ENCODE results near the gene DNMT3A.

Gene DNMT3A

GRCh38 chr2:25342372-25343186, 854 bp upstream of the DNMT3A start:
- DNase-seq, result peak; percentile 90

GRCh38 chr2:25341011-25341727, 556 bp downstream of the DNMT3A start:
- peak; percentile 79 for DNase-seq

GRCh38 chr2:25340181-25340921, 1.4 kb downstream of the DNMT3A start:
- DNase-seq, result peak; percentile 79

- no peak for DNase-seq
Observed at GRCh38 chr2:25339791-25340180, 1.9 kb downstream of the DNMT3A start.

- DNase-seq, result no peak
Observed at GRCh38 chr2:25339211-25339674, 2.5 kb downstream of the DNMT3A start.

- no peak for DNase-seq
Observed at GRCh38 chr2:25338401-25338800, 3.3 kb downstream of the DNMT3A start.

- no peak for DNase-seq
Observed at GRCh38 chr2:25337891-25338290, 3.8 kb downstream of the DNMT3A start.

- DNase-seq, result no peak
Observed at GRCh38 chr2:25337276-25337675, 4.4 kb downstream of the DNMT3A start.

GRCh38 chr2:25336383-25336841, 5.3 kb downstream of the DNMT3A start:
- DNase-seq, result no peak

- no peak for DNase-seq
Observed at GRCh38 chr2:25335971-25336370, 5.8 kb downstream of the DNMT3A start.

GRCh38 chr2:25335204-25335603, 6.5 kb downstream of the DNMT3A start:
- no peak for DNase-seq

GRCh38 chr2:25334482-25334881, 7.2 kb downstream of the DNMT3A start:
- no peak for DNase-seq

GRCh38 chr2:25333981-25334380, 7.7 kb downstream of the DNMT3A start:
- no peak for DNase-seq

- DNase-seq, result no peak
Observed at GRCh38 chr2:25332571-25332970, 9.2 kb downstream of the DNMT3A start.

GRCh38 chr2:25331686-25332365, 9.9 kb downstream of the DNMT3A start:
- DNase-seq, result no peak

- no peak for DNase-seq
Observed at GRCh38 chr2:25330937-25331336, 10.8 kb downstream of the DNMT3A start.

GRCh38 chr2:25330273-25330672, 11.5 kb downstream of the DNMT3A start:
- DNase-seq, result no peak

- DNase-seq, result no peak
Observed at GRCh38 chr2:25328152-25329085, 13.3 kb downstream of the DNMT3A start.

GRCh38 chr2:25326326-25327013, 15.3 kb downstream of the DNMT3A start:
- no peak for DNase-seq

GRCh38 chr2:25324905-25325592, 16.7 kb downstream of the DNMT3A start:
- DNase-seq, result no peak
